ENCODE measurements around the gene LETM1.

Gene LETM1

DNA sequence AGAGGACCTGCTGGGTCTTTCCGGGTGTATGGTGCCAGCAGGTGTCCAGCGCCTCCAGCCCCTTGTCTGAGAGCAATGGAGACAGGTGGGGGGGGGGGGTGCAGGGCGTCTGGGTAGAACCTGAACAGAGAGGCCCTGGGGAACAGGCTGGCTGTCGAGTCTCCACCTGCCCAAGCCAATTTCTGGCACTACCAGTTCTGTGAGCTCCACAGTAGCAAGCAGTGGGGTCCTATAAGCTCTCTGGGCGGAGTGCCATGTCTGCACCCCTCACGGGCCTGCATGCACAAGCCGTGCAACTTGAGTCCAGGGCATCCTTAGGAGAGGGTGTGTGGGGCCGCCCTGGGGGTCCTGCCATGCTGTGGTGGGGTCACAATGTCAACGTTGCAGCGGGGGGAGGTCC is 72.9 kb downstream of the LETM1 start:
- no peak for DNase-seq (ENCODE audit: extremely low read depth in 1 of 2, low read depth in 1 of 2)

DNA sequence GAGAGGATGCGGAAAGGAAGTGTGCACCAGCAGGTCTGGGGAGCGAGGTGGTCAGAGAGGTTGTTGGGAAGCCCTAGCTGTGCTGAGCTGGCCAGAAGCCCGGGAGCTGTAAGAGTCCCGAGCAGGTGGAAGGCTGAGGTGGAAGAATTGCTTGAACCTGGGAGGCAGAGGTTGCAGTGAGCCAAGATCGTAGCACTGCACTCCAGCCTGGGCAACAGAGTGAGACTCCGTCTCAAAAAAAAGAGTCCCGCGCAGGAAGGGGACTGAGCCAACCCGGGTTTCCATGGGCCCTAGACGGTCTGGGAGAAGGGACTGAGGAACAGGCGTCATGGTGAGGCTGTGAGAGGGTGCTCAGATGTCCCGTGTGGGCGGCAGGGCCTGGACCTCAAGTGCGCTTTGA is 75.5 kb downstream of the LETM1 start:
- no peak for DNase-seq (ENCODE audit: extremely low read depth in 1 of 2, low read depth in 1 of 2)

DNA sequence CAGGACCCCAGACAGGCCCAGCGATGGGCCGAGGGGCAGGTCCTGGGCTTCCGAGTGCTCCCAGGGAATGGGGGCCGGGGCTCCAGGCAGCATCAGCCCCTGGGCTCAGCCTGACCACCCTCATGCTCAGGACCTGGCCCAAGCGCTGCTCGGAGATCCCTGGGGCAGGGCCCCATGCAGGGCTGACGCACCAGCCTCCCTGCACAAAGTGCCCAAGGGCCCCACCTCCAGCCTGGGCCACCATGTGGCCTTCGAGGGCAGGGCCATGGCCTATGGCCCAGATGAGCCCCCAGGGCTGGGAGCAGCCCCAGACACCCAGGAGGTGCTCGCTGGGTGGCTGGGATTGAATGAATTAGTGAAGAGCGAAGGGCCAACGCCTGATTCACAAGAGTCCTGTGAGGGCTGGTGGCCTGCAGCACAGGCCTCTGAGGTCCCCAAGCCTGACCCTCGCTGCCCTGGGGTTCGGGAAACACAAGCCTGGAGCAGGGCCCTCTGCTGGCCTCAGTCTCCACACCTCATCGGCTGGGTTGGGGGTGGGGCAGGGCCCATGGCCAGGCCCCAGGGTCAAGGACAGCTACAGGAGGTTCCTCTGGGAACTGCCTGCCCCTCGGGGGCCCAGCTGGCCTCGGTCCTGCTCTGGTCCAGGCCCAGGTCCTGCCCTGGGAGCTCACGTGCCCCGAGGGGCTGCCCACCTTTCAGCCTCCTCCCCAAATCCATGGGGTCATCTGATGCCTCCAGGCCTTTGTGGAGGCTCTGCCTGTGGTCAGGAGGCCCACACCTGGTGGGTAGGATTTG is 76.2 kb downstream of the LETM1 start:
- DNase-seq (ENCODE audit: extremely low read depth in 1 of 2, low read depth in 1 of 2): no peak

DNA sequence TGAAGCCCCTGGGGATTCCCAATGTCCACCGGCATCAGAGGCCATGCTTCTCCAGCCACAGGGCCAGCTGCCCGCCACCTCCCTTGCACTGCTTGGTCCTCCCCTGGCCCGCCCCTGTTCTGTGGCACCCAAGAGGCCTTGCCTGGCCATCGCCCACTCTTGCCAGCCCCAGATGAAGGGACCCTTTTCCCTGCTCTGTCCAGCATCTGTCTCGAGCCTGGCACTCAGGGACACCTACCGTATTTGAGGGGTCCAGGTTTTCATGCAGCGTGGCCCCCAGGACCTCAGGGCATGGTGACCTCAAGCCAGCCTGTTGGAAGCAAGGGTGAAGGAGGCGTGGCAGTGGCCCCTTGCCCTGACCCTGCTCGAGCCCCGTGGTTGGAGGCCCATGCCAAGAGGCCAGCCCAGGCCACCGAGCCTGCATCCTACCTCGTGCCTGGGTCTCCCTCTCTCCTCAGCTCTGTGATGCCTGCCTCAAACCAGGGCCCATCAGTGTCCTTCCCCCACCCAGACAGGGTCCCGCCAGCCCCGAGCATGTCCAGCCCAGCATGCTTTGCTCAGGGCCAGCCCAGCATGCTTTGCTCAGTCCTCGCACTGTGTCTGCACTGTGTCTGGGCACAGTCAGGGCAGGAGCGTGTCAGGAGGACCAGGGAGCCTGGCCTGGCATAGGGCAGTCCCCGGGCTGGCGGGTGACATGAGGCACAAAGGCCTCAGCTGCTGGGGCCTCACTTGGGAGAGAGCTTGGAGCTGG is 77.1 kb downstream of the LETM1 start:
- no peak for DNase-seq (ENCODE audit: extremely low read depth in 1 of 2, low read depth in 1 of 2)

- DNase-seq (ENCODE audit: extremely low read depth in 1 of 2, low read depth in 1 of 2): no peak
These were observed 77.9 kb downstream of the LETM1 start for GRCh38 chr4:1777822-1778641.

GRCh38 chr4:1776521-1777161 is 79.3 kb downstream of the LETM1 start:
- DNase-seq (ENCODE audit: extremely low read depth in 1 of 2, low read depth in 1 of 2): no peak

DNA sequence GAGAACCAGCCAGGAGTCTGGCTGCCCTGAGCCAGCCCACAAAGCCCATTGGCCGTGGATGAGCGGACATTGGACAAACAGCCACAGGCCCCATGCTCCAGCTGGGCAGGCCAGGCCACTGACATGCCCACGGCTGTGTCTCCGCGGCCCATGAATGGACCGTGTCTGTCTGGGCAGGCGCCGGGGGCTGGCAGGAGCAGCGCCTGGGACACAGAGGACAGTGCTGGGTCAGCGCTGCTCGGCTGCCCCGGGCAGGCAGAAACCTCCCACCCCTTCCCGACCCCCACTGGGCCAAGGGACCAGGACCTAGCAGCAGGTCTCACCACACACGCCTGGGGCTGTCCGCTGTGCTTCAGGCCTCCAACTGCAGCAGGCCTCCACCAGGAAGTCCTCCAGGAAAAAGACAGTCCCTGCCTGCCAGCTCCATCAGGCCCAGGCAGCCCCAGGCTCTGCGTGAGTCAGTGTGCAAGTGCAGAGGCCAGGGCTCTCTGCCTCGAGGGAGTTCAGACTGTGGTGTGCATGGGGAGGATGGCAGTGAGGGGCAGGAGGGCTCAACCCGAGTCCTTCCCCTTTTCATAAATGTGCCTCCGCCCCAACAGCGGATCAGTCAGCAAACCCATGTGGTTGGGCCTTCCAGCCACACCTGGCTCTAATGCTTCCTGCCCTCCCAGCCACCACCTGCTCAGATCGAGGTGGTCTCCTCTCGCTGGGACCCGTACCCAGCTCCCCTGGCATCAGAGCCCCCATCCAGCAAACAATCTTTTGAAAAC is 80.0 kb downstream of the LETM1 start:
- no peak for DNase-seq (ENCODE audit: extremely low read depth in 1 of 2, low read depth in 1 of 2)

GRCh38 chr4:1773754-1774153 is 82.2 kb downstream of the LETM1 start:
- no peak for DNase-seq (ENCODE audit: extremely low read depth in 1 of 2, low read depth in 1 of 2)

- DNase-seq (ENCODE audit: extremely low read depth in 1 of 2, low read depth in 1 of 2): no peak
These were observed 83.0 kb downstream of the LETM1 start for GRCh38 chr4:1772853-1773538.

- no peak for DNase-seq (ENCODE audit: extremely low read depth in 1 of 2, low read depth in 1 of 2)
These were observed 84.2 kb downstream of the LETM1 start for GRCh38 chr4:1771555-1772305.

DNA sequence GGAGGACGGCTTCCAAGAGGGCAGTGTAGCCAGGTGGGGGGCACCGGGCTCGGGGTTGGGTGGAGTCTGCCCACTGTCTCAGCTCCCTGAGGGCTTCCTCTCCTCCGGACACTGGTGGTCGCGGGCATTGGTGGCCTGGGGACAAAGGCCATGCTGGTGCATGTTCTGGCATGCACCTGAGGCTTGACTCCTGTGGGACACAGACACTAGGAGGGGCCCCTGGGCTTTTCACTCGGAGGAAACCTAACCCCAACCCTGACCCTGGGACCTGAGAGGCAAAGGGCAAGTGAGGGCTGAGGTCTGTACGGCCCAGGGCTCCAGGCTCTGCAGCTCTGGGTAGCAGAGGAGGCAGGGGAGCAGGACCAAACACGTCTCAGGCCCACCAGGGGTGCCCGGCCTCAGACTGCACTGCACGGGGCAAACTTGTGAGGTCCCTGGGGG is 85.1 kb downstream of the LETM1 start:
- DNase-seq (ENCODE audit: extremely low read depth in 1 of 2, low read depth in 1 of 2): no peak

DNA sequence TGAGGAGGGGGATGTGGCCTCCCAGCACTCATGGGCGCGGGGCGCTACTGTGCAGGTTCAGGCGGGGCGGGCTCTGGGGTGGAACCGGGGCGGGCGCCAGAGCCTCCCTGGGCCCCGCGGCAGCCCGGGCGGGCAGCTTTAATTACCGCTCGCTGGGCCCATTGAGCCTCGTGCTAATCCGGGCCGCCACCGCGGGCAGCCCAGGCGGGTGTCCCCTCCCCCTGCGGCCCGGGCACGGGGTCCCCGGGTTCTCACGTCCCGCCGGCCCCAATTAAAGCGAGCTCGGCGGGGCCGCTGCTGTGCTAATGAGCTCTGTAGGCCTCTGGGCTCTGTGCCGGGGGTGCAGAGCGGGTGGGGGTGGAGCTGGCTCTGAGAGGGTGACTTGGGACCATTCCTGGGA is 85.7 kb downstream of the LETM1 start:
- no peak for DNase-seq (ENCODE audit: extremely low read depth in 1 of 2, low read depth in 1 of 2)

- DNase-seq (ENCODE audit: extremely low read depth in 1 of 2, low read depth in 1 of 2): no peak
These were observed 86.3 kb downstream of the LETM1 start for GRCh38 chr4:1769692-1770091.

DNA sequence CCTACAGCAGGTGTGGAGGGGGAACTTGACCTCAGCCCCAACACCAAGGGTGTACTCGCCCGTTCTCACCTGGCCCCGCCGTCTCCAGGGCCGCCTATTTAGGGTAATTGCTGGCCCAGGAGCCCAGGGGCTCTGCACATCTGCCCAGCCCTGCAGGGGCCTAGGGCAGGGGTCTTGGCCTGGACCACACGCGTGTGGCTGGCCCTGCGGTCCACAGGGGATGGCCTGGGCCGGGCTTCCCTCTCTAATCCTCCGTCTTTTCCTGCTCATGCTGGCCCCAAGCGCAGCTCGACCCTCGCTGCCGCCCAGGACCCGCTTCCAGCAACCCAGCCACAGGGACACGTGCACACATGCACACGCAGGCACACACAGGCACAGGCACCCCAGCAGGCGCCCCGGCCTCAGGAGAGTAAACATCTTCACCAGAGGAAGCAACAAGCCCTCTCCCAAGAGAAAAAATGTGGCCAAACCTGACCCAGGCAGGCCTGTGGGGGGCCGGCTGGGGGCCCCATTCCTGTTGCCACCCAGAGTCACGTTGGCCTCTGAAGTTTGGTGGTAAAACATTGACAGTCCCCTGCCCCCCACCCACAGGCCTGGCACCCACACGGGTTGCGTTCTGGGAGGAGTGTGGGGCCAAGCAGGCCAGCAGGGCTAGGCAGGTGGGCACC is 87.5 kb downstream of the LETM1 start:
- no peak for DNase-seq (ENCODE audit: extremely low read depth in 1 of 2, low read depth in 1 of 2)

DNA sequence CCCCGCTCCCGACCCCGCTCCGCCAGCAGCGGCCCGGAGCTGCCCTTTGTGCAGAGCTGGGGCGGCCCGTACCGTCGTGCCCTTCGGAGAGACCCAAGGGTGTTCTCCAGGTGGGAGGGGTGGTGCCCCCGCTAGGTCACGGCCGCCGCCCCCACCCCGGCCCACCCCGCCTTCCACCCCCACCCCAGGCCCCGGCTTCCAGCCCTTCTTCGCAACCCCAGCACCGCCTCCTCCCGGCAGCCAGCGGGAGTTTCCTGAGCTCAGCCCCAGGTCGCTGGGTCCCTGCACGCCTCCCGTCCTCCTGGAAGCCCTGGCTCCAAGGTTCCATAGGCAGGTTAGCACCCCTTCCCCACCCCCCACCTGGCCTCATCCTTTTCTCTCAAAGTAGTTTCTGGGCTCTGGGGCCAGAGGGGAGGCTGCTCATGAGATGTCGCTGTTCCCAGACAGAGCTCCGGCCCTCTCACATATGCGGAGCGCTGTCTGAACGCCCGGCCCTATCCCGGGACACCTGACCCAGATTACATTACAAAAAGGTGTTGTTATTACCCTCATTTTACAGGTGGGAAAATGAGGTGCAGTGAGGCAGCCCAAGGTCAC is 88.1 kb downstream of the LETM1 start:
- no peak for DNase-seq (ENCODE audit: extremely low read depth in 1 of 2, low read depth in 1 of 2)

DNA sequence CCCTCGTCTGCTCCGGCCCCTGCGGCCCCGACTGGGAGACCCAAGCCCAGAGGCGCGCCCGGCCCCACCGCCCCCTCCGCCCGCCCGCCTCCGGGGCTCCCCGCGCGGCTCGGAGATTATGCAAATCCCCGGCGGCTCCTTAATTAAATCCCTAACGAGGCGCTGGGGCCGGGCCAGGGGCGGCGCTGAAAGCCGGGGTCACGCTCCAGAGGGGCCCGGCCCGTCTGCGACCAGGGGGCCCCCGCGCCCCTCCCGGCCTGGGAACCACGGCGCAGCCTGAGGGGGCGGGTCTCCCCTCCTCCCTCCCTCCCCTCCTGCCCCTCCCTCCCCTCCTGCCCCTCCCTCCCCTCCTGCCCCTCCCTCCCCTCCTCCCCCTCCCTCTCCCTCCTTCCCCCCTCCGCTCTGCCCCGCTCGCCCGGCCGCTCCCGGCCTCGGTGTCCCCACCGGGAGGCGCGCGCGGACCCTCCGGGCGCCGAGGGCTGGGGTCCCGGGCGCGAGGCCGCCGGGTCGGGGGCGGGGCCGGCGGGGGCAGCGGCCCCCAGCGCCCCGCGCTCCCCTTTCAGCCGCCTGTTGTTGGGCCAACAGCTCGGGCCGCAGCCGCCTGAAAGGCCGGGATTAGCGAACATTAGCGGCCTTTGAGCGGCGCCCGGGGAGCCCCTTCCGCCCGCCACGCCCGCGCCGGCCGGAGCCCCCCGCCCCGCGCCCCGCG is 88.7 kb downstream of the LETM1 start:
- DNase-seq (ENCODE audit: extremely low read depth in 1 of 2, low read depth in 1 of 2): no peak

Measured in activated CD8-positive, alpha-beta memory T cell treated with anti-CD3 and anti-CD28 coated beads for 1 hour (primary cell).